RPMI8226 (cell line): ENCODE measurements around the gene C4orf50.
"Not testable (repeated sequence)": the region's sequence is repeated elsewhere in the genome, so short reads cannot be mapped to it uniquely, and the experiment has no call there.

Experiments
- DNase-seq: peaks from one replicate; pipeline ENCODE4 v3.0.0-alpha.2; 2015

C4orf50 gene

GRCh38 chr4:6012200-6012599 is 6.0 kb downstream of the C4orf50 start:
- DNase-seq, result peak; percentile 7

DNA sequence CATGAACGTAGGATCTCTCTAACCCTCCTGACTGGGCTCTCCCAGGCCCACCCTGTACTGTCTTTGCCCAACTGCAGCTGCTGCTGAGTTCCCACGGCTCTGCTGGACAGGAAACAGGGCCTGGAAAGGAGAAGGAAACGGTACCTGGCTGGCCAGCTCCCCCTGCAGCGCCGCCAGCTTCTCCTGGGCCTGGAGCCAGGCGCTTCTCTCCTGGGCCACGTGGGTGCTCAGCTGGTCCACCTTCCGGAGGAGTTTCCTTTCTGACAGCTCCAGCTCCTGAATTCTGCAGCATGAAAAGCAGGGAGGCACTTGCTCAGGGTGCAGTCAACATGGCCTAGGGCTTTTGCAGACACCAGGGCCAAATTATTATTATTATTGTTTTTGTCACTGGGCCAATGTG is 6.5 kb downstream of the C4orf50 start:
- peak; percentile 79 for DNase-seq

DNA sequence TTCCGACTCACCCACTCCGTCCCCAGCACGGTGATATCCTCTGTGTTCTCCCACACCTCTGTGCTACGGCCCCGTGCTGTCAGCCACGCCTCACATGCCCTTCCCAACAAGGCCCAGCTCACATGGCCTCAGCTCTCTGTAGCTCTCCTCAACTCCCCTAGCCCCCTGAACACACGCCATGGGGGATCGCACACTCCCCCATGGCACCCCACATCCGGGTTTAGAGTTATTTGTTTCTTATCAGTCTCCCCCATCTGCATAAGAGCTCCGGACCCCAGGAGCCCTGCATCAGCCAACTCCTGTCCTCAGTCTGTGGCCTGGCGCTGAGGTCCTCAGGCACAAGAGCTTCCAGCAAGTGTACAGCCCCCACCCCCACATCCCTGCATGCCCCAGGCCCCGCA is 7.0 kb downstream of the C4orf50 start:
- peak; percentile 17 for DNase-seq

DNA sequence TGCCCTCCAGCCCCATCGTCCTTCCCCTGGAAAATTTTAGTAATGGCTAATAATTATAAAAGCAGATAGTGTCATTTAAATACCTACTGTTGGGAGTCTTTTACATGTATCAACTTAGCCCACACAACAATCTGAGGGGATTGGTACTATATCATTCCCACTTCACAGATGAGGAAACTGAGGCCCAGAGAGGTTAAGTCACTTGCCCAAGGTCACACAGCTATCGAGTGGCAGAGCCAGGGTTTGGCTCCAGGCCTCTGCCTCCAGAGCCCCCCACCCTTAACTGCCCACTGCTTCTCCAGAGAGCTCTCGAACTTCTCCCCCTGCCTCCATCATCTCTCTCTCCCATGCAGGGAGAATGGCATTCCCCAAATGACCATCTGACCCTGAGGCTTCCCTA is 7.4 kb downstream of the C4orf50 start:
- DNase-seq, result no peak

DNA sequence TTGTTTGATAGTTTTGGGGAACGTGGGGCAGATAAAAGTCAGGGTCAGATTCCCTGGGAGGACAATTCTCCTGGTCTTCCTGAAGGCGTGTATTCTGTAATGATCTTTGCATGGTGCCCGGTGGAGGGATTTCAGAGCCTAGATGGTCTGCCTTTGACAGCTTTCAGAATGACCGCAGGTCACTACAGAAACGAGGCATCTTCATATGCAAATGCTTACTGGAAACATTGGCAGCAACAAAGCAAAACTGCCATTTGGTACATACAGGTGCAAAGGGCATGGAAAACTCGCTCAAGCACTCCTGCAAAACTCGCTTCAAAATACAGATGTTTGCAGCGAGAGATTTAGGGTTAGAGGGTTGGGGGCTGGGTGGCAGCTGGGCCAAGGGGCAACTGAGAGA is 8.8 kb downstream of the C4orf50 start:
- DNase-seq, result peak; percentile 57

GRCh38 chr4:6008766-6009385 is 9.4 kb downstream of the C4orf50 start:
- peak; percentile 79 for DNase-seq

DNA sequence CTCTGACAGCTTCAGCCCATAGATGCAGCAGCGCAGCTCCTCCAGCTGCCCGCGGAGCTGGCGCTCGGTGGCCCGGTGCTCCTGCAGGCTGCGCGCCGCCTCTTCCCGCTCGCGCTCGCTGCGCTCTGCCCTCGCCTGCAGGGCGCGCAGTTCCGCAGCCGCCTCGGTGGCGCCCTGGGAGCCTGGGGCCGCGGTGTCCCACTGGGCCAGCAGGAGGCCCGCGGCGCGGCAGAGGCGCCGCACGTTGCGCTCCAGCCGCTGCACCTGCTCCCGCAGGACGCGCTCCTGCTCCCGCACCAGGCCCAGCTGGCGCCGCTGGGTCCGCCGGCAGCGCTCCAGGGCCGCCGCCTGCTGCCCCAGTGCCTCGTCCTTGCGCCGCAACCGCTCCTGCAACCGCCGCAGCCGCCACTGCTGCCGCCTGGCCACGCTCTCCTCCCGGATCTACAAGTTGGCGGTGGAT is 10.1 kb downstream of the C4orf50 start:
- DNase-seq, result no peak

DNA sequence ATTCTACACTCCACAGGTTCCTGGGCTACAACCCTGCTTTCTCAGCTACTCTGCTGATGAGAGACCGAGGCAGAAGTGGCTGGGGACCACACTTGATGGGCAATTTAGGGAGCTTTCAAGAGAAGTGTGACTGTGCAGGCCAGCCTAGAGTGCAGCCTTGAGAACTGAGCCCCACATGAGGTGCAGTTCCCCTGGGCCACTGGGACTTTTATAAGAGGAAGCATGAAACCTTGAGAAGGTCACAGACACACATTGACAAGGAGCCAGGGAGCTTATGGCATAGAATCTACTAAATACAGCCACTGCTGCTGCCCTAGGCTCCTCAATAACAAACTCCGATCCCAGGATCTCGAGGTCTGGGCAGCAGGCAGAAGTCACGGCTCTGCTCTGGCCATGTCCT is 13.1 kb downstream of the C4orf50 start:
- no peak for DNase-seq

DNA sequence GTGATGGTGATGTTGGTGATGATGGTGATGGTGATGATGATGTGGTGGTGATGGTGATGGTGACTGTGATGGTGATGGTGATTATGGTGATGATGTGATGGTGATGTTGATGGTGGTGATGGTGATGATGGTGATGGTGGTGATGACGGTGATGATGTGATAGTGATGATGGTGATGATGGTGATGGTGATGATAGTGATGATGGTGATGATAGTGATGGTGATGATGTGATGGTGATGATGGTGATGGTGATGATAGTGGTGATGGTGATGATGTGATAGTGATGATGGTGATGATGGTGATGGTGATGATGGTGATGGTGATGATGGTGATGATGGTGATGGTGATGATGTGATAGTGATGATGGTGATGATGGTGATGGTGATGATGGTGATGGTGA is 14.7 kb downstream of the C4orf50 start:
- not testable (repeated sequence) for DNase-seq

DNA sequence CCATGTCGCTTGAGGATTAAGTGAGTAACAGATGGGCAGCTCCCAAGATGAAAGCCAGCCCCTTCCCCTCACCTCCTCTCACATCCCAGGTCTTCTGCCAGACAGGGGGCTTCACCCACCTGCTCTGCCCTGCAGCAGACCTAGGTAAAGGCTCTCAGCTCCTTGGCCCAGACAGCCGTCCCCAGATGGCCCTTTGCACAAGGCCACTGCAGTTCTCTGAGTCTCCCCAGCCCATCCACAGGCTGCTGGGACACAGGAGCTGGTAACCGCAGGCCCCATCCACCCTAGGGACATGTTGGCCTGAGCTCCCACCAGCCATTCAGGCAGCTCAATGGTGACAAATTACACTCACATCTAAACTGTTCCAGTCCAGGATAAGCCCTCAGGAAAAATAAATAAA is 15.3 kb downstream of the C4orf50 start:
- DNase-seq, result no peak

- no peak for DNase-seq
Measured at GRCh38 chr4:6002492-6002833, 15.8 kb downstream of the C4orf50 start.

DNA sequence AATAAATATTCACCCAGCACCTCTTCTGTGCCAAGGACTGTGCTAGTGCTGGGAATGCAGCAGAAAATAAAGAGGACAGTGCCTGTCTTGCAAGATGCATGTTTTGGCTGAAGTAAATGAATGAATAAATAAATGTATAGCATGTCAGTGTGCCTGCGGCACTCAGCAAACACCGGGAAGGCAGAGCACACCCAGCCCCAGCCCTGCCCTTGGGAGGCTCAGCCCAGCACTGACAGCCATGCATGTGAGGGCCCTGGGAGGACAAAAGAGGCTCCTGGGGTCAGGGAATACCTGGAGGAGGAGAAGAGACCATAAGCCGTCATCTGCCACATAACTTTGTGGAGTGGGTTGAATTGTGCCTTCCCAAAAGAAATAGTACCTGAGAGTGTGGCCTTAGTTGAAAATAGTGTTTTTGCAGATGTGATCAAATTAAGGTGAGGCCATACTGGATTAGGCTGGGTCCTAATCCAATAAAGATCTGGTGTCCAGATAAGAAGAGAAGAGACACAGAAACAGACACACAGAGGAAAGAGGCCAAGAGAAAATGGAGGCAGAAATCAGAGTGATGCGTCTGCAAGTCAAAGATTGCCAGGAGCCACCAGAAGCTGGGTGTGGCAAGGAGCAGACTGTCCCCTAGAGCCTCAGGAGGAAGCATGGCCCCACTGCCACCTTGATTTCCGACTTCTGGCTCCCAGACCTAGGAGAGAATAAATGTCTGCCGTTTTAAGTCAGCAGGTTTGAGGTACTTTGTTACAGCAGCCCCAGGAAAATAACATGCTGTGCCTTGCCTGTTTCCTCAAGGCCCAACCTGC is 16.3 kb downstream of the C4orf50 start:
- DNase-seq, result no peak

- DNase-seq, result no peak
Measured at GRCh38 chr4:5999830-6000365, 18.3 kb downstream of the C4orf50 start.

GRCh38 chr4:5999356-5999755 is 18.9 kb downstream of the C4orf50 start:
- DNase-seq, result no peak

GRCh38 chr4:5998333-5998936 is 19.8 kb downstream of the C4orf50 start:
- DNase-seq, result peak; percentile 84

- no peak for DNase-seq
Measured at GRCh38 chr4:5996641-5997040, 21.6 kb downstream of the C4orf50 start.

- DNase-seq, result no peak
Measured at GRCh38 chr4:5995901-5996623, 22.2 kb downstream of the C4orf50 start.

DNA sequence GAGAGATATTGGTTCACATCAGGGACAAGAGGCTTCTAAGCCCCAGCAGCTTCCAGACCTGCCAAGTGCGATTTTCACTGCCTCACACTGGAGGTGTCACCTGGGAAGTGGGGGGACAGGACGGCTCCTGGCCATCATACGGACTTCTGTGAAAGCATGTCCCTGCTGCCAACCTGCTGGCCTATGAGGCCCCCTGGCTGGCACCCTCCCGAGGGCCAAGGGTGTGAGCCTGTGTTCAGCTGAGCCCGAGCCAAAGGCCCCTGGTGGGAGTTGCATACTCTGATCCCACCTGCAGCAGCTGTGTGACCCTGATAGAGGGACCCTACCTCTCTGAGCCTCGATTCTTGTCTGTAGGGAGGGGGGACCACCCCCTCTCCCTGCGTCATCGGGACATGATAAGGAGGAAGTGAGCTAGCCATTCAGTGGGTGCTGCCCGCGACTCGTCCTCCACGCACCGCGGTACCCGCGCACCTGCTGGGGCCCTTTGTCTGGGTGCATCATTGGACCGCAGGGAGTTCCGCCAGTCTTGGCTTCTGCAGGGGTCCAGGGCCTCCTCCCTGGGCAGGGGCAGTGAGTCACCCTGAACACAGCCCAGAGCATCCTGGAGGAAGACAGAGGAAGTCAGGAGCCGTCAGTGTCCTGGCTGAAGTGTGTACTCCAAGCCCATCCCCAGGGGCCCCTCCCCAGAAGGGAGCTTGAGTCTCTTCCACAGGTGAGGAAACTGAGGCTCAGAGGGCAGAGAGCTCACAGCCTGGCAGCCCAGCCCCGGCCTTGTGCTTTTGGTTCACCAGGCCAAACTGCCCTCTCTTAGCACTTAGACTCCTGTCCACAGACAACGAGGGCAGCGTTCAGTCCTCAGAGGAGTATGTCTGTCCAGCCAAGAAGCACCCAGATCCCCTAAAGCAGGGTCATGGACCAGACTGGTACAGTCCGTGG is 24.1 kb downstream of the C4orf50 start:
- no peak for DNase-seq

DNA sequence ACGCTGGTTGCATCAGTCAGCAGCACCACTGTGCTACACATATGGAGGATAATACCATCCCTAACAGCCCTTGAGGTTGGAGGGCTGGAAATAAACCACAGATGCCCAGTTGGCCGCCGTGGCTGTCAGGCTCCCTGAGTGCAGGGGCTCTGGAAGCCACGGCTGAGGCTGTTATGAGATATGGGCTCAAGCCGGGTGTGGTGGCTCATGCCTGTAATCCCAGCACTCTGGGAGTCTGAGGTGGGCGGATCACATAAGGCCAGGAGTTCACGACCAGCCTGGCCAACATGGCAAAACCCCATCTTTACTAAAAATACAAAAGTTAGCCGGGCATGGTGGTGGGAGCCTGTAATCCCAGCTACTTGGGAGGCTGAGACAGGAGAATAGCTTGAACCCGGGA is 24.9 kb downstream of the C4orf50 start:
- not testable (repeated sequence) for DNase-seq

DNA sequence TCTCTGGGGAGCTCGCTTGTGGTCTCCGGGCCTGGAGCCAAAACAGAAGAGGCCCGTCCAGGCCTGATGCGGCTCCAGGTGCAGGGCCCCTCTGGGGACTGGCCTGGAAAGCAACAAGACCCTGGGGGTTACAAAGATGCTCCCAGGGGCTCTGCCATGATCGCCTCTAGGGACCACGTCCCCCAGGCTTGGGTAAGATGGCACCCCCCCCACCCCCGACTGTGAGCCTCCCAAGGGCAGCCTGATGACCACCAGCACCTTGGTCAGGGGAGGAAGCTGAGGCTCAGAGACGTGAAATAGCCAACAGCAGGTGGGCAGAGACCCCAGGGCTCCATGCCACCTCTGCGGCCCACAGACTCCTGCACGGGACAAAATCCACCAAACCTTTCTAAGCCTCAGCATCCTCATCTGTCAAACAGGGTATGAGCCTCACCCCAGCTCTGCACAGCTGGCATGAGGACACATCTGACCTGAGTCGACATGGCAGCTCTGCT is 25.4 kb downstream of the C4orf50 start:
- DNase-seq, result no peak

- no peak for DNase-seq
Measured at GRCh38 chr4:5992171-5992827, 25.9 kb downstream of the C4orf50 start.
